GM23248 (cell line): Measurements from ENCODE around the gene BCL10. TPM values are rescaled to one million over a fixed set of nuclear protein-coding genes. Genes with fewer than 3 reads are reported as not detected.
A peak's percentile ranks its signal among the peaks of the same experiment; 100 is the strongest.

ENCODE experiments used
- DNase-seq: peaks from one replicate; pipeline ENCODE4 v3.0.0-alpha.2; 2015
- H2AFZ ChIP-seq: fragments of 200-600 bp; sonication (generic); 2 replicates; pipeline ENCODE4 v1.6.1; 2016; ENCODE audit warnings: antibody characterized with exemption
- H3F3A ChIP-seq: fragments of 200-600 bp; sonication (generic); 2 replicates; pipeline ENCODE4 v1.6.1; 2016; ENCODE audit warnings: mild to moderate bottlenecking, antibody characterized with exemption, mixed run types; ENCODE audit not compliant: insufficient read depth
- H3K27ac ChIP-seq: fragments of 200-600 bp; sonication (generic); 2 replicates; pipeline ENCODE4 v1.5.1; 2016; ENCODE audit warnings: mild to moderate bottlenecking
- H3K27me3 ChIP-seq: fragments of 200-600 bp; sonication (generic); replicated peaks from 2 replicates; pipeline ENCODE4 v1.6.1; 2016; ENCODE audit warnings: mild to moderate bottlenecking; ENCODE audit not compliant: insufficient read depth
- H3K36me3 ChIP-seq: fragments of 200-600 bp; sonication (generic); 2 replicates; pipeline ENCODE4 v1.6.1; 2016; ENCODE audit warnings: low read depth, mild to moderate bottlenecking
- H3K4me1 ChIP-seq: fragments of 200-600 bp; sonication (generic); 2 replicates; pipeline ENCODE4 v1.6.1; 2016; ENCODE audit warnings: mild to moderate bottlenecking; ENCODE audit not compliant: insufficient read depth
- H3K4me2 ChIP-seq: fragments of 200-600 bp; sonication (generic); one replicate; pipeline ENCODE4 v1.6.1; 2016; ENCODE audit warnings: mild to moderate bottlenecking; ENCODE audit not compliant: unreplicated experiment
- H3K4me3 ChIP-seq: fragments of 200-600 bp; sonication (generic); 2 replicates; pipeline ENCODE4 v1.5.1; 2016; ENCODE audit warnings: mild to moderate bottlenecking
- H3K79me2 ChIP-seq: fragments of 200-600 bp; sonication (generic); 2 replicates; pipeline ENCODE4 v1.6.1; 2016; ENCODE audit warnings: mild to moderate bottlenecking; ENCODE audit not compliant: insufficient read depth
- H3K9ac ChIP-seq: fragments of 200-600 bp; sonication (generic); 2 replicates; pipeline ENCODE4 v1.6.1; 2016; ENCODE audit warnings: mild to moderate bottlenecking
- H3K9me2 ChIP-seq: fragments of 200-600 bp; sonication (generic); 2 replicates; pipeline ENCODE4 v1.6.1; 2016; ENCODE audit warnings: mixed run types, mild to moderate bottlenecking, moderate library complexity; ENCODE audit not compliant: insufficient read depth
- H3K9me3 ChIP-seq: fragments of 200-600 bp; sonication (generic); one replicate; pipeline ENCODE4 v1.6.1; 2017; ENCODE audit warnings: low read depth
- H4K20me1 ChIP-seq: fragments of 200-600 bp; sonication (generic); 2 replicates; pipeline ENCODE4 v1.6.0; 2016; ENCODE audit not compliant: insufficient read depth
- EZH2 ChIP-seq: fragments of 200-600 bp; sonication (generic); IDR thresholded peaks from 2 replicates; pipeline ENCODE4 v1.6.1; 2018; ENCODE audit warnings: antibody characterized with exemption, mild to moderate bottlenecking; ENCODE audit not compliant: insufficient read depth, poor library complexity, severe bottlenecking
- EZH2phosphoT487 ChIP-seq: fragments of 200-600 bp; sonication (generic); IDR thresholded peaks from 2 replicates; pipeline ENCODE4 v1.6.1; 2018; ENCODE audit warnings: antibody characterized with exemption, moderate library complexity, mild to moderate bottlenecking, low read depth; ENCODE audit not compliant: insufficient read depth
- WGBS, 2 experiments: methylation state at CpG; one replicate each; pipeline ENCODE4 v1.1.6; 2015 to 2017; ENCODE audit warnings: low lambda C conversion rate in 2 of 2, low coverage in 1 of 2; ENCODE audit errors: missing lambda C conversion rate in 2 of 2; 5-methylcytosine and 5-hydroxymethylcytosine counted together
- in situ Hi-C: fragments of 300-500 bp; cut with MboI; formaldehyde crosslinking; loops from 2 replicates; pipeline ENCODE4 v1.15.0; 2020
- polyA plus RNA-seq: library from polyadenylated mRNA; unstranded; fragments of >200 nt; fragmentation: Nextera tagmentation; extraction: Ambion mirVana; gene quantifications from 2 replicates; pipeline ENCODE4 v1.2.1, GENCODE V29; 2016
- total RNA-seq: library from RNA; depleted of rRNA; stranded (reverse); fragments of >200 nt; shearing (Covaris generic); gene quantifications from 2 replicates; pipeline ENCODE4 v1.2.3, GENCODE V29; 2014; rRNA removed

The BCL10 gene
- 45.5 and 51.4 TPM in 2 replicates for total RNA-seq
- 70.7 and 74.2 TPM in 2 replicates for polyA plus RNA-seq

DNA sequence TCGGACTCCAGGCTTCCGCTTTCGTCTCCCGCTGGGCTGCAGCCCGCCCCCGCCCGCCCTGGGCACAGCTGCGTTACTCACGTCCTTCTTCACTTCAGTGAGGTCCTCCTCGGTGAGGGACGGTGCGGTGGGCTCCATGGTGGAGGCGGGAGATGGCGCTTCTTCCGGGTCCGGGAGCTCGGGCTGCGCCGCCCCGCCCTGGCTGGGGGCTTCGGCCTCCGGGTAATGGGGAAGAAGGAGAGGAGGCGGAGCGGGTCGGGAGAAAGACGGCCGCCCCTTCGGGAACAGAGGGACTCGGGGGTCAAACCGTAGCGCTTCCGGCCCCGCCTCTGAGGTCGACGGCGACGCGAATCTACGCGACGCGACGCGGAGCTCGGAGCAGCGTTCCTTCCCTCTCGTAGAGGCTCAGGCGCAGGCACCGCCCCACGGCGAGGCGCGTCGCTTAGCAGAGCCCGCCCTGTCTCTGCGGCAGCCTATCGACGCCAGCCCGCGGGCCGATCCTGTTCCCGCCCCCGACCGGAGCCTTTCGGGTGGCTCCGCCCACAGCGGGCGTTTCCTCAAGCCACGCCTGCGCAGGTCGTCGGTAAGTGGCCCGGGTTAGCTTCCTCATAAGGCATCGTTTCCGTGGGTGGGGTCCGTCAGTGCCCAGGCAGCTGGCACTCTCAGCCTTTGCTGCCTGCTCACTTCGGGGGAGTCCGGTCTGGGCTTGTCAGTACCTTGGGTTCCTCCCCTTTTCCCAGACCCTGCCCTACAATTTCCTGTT is at the start of gene BCL10:
Gene BCL10 (minus strand): TSS at position 418 of the 763 bp plus-strand sequence. CDS start 280 bp downstream, at position 138.
- Histone ChIP-seq H3K36me3 (peaks cover 11% of the 10 kb centered on the region; the same call in 1 of the 2 replicates), H4K20me1 (peaks cover 4% of the 10 kb centered on the region; the same call in 1 of the 2 replicates), H3K9ac (peak within 1 kb of the TSS; percentile 97), H3K27ac (peak within 1 kb of the TSS; percentile 89), H2AFZ (peak within 1 kb of the TSS; percentile 77), H3F3A (peaks cover 39% of the 10 kb centered on the region), H3K79me2 (peaks cover 48% of the 10 kb centered on the region), H3K4me1 (peaks cover 38% of the 10 kb centered on the region), H3K27me3 (no peaks in the 10 kb centered on the region), H3K9me2 (no peaks in the 10 kb centered on the region), H3K4me3 (peak within 1 kb of the TSS; percentile 98), H3K9me3 (no peaks in the 10 kb centered on the region), H3K4me2 (peak within 1 kb of the TSS; percentile 97)
- in situ Hi-C loops = no loop called here
- DNase-seq = peak; percentile 100
- WGBS, 2 experiments = 1% methylated on average over 53 to 63 of the region's 78 CpGs
- TF ChIP-seq EZH2 (no peak), EZH2phosphoT487 (no peak)

DNA sequence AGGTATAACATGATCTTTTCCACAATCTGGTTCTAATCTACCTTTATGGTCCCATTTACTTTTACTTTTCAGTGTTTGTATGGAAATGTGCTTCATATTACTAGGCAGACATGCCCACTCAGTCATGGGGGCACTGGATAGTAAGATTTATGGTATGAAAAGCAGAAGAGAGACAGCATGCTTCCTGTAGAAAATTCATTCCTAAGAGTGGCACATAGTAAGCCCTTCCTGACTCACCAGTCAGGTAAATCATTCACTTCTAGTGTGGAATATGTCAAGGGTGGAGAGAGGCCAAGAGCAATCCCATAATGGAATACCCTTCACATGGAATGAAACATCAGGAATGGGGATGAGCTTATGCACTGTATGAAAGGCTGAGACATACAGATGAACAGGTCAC is 49.5 kb upstream of the BCL10 start:
- Histone ChIP-seq H3K9me2 (no peaks in the 10 kb centered on the region), H2AFZ (no peak overlapping the region), H3K9ac (no peak overlapping the region), H3K27me3 (no peaks in the 10 kb centered on the region), H3K4me2 (no peak overlapping the region), H3K4me3 (no peak overlapping the region), H3K36me3 (peaks cover 5% of the 10 kb centered on the region), H4K20me1 (no peaks in the 10 kb centered on the region), H3K4me1 (peaks cover 84% of the 10 kb centered on the region), H3K79me2 (peaks cover 68% of the 10 kb centered on the region), H3K27ac (peak overlapping the region; percentile 98), H3K9me3 (no peaks in the 10 kb centered on the region), H3F3A (peaks cover 94% of the 10 kb centered on the region)
- TF ChIP-seq EZH2phosphoT487 (no peak), EZH2 (no peak)
- DNase-seq = no peak
- in situ Hi-C loops = no loop called here

GRCh38 chr1:85323770-85324169 is 47.3 kb upstream of the BCL10 start:
- Histone ChIP-seq H3K27me3 (no peaks in the 10 kb centered on the region), H3K9ac (no peak overlapping the region), H3K9me2 (no peaks in the 10 kb centered on the region), H2AFZ (no peak overlapping the region), H3K36me3 (peaks cover 9% of the 10 kb centered on the region), H3F3A (peaks cover 96% of the 10 kb centered on the region), H3K9me3 (no peaks in the 10 kb centered on the region), H3K27ac (peak overlapping the region; percentile 99; the same call in 1 of the 2 replicates), H3K79me2 (peaks cover 68% of the 10 kb centered on the region), H3K4me3 (no peak overlapping the region), H3K4me2 (no peak overlapping the region), H4K20me1 (no peaks in the 10 kb centered on the region), H3K4me1 (peaks cover 87% of the 10 kb centered on the region)
- in situ Hi-C loops = no loop called here
- no peak for DNase-seq
- TF ChIP-seq EZH2 (no peak), EZH2phosphoT487 (no peak)
- 97 to 99% methylated on average over 5 of the region's 5 CpGs for WGBS, 2 experiments

- WGBS, 2 experiments = 0 to 3% methylated on average over 2 of the region's 2 CpGs
- no peaks in the 10 kb centered on the region for H3K27me3 ChIP-seq
- peaks cover 96% of the 10 kb centered on the region for H3F3A ChIP-seq
- 0 out of 2 replicates have a peak overlapping the region, but pooled peaks have one; percentile 21 for H3K9ac ChIP-seq
- no peak for TF ChIP-seq EZH2
- TF ChIP-seq EZH2phosphoT487 = no peak
- peak overlapping the region; percentile 99 for H3K27ac ChIP-seq
- no peaks in the 10 kb centered on the region for H3K9me2 ChIP-seq
- H3K79me2 ChIP-seq = peaks cover 69% of the 10 kb centered on the region
- H3K4me1 ChIP-seq = peaks cover 87% of the 10 kb centered on the region
- in situ Hi-C loops = no loop called here
- H2AFZ ChIP-seq = no peak overlapping the region
- no peak overlapping the region for H3K4me2 ChIP-seq
- H3K4me3 ChIP-seq = no peak overlapping the region
- H3K9me3 ChIP-seq = no peaks in the 10 kb centered on the region
- peaks cover 15% of the 10 kb centered on the region for H3K36me3 ChIP-seq
- H4K20me1 ChIP-seq = no peaks in the 10 kb centered on the region
- DNase-seq = peak; percentile 71
Observed at GRCh38 chr1:85322655-85323054, 46.2 kb upstream of the BCL10 start.
